Hypothalamus (tissue), 51 donors: Measurements from ENCODE around the gene TRIM9.

Experiments used
- DNase-seq, 51 donors: peaks; one replicate each; lab custom pipeline; 2025; lab: John Stamatoyannopoulos, UW

TRIM9 gene

GRCh38 chr14:51059032-51059431 is 35.9 kb downstream of the TRIM9 start:
- DNase-seq, result no peak

- no peak for DNase-seq
These were observed 36.5 kb downstream of the TRIM9 start for GRCh38 chr14:51058382-51058781.

GRCh38 chr14:51056421-51056820 is 38.5 kb downstream of the TRIM9 start:
- DNase-seq, result no peak

- DNase-seq, result no peak
These were observed 41.7 kb downstream of the TRIM9 start for GRCh38 chr14:51053157-51053556.

- no peak for DNase-seq
These were observed 49.9 kb downstream of the TRIM9 start for GRCh38 chr14:51044961-51045360.

- peak in 1 of 51 donors; percentile 25 for DNase-seq
These were observed 53.0 kb downstream of the TRIM9 start for GRCh38 chr14:51041883-51042282.

- peak in 5 of 51 donors; percentile 5 to 45 (median 10) for DNase-seq
These were observed 53.8 kb downstream of the TRIM9 start for GRCh38 chr14:51041108-51041531.

GRCh38 chr14:51039252-51039651 is 55.7 kb downstream of the TRIM9 start:
- DNase-seq, result no peak

- DNase-seq, result no peak
These were observed 59.2 kb downstream of the TRIM9 start for GRCh38 chr14:51035611-51036192.

GRCh38 chr14:51028851-51029754 is 65.8 kb downstream of the TRIM9 start:
- peak in 11 of 51 donors; percentile 7 to 39 (median 21) for DNase-seq

- DNase-seq, result no peak
These were observed 66.5 kb downstream of the TRIM9 start for GRCh38 chr14:51028361-51028760.

GRCh38 chr14:51024377-51024776 is 70.5 kb downstream of the TRIM9 start:
- no peak for DNase-seq

GRCh38 chr14:51023964-51024363 is 70.9 kb downstream of the TRIM9 start:
- peak in 28 of 51 donors; percentile 17 to 84 (median 48) for DNase-seq

- peak in 26 of 51 donors; percentile 9 to 75 (median 36) for DNase-seq
These were observed 72.1 kb downstream of the TRIM9 start for GRCh38 chr14:51022769-51023168.

GRCh38 chr14:51020024-51020710 is 74.7 kb downstream of the TRIM9 start:
- DNase-seq, result peak in 20 of 51 donors; percentile 21 to 80 (median 38)

GRCh38 chr14:51019089-51019488 is 75.8 kb downstream of the TRIM9 start:
- no peak for DNase-seq

GRCh38 chr14:51018521-51018920 is 76.4 kb downstream of the TRIM9 start:
- no peak for DNase-seq

GRCh38 chr14:51014625-51015024 is 80.3 kb downstream of the TRIM9 start:
- peak in 1 of 51 donors; percentile 13 for DNase-seq

GRCh38 chr14:51014086-51014485 is 80.8 kb downstream of the TRIM9 start:
- DNase-seq, result peak in 22 of 51 donors; percentile 16 to 69 (median 36)

- no peak for DNase-seq
These were observed 82.8 kb downstream of the TRIM9 start for GRCh38 chr14:51012055-51012454.

- no peak for DNase-seq
These were observed 86.5 kb downstream of the TRIM9 start for GRCh38 chr14:51008446-51008845.
